T-helper 1 cell treated with Interleukin-12 subunit alpha and Interleukin-12 subunit beta and Interleukin-4 antibody, amounts not matched to agents 30 ng/mL and 1 ng/mL, for 36 hours (primary cell): ENCODE data around the gene NTHL1. TPM values are rescaled to one million over a fixed set of nuclear protein-coding genes. Genes with fewer than 3 reads are reported as not detected.

ENCODE experiments used
- intact Hi-C: fragments of 100-400 bp; cut with micrococcal nuclease; formaldehyde crosslinking; loops from one replicate; pipeline ENCODE4 v1.15.1; 2024
- total RNA-seq: library from RNA; stranded (reverse); gene quantifications from 2 replicates; pipeline ENCODE4 v1.2.3, GENCODE V29; 2022

The NTHL1 gene
- total RNA-seq, 1 donor from 2014 or later: 24.2 TPM

GRCh38 chr16:2031081-2031577, 16.5 kb downstream of the NTHL1 start:
- intact Hi-C loops: no loop called here

GRCh38 chr16:2030036-2030435, 17.6 kb downstream of the NTHL1 start:
- intact Hi-C loops: no loop called here

- intact Hi-C loops: loop anchor here (10.0 kb wide), 1 partner anchor 395 kb away; the partner anchor contains the start of gene CCNF
These were observed 18.3 kb downstream of the NTHL1 start for GRCh38 chr16:2029350-2029749.

GRCh38 chr16:2028620-2029220, 18.9 kb downstream of the NTHL1 start:
- intact Hi-C loops: loop anchor here (10.0 kb wide), 1 partner anchor 396 kb away; the partner anchor contains the start of gene CCNF

- intact Hi-C loops: loop anchor here (10.0 kb wide), 1 partner anchor 397 kb away; the partner anchor contains the start of gene CCNF
These were observed 19.5 kb downstream of the NTHL1 start for GRCh38 chr16:2028146-2028545.

- intact Hi-C loops: loop anchor here (10.0 kb wide), 1 partner anchor 397 kb away; the partner anchor contains the start of gene CCNF
These were observed 20.3 kb downstream of the NTHL1 start for GRCh38 chr16:2027024-2028010.

- intact Hi-C loops: loop anchor here (10.0 kb wide), 1 partner anchor 398 kb away; the partner anchor contains the start of gene CCNF
These were observed 21.1 kb downstream of the NTHL1 start, which contains the start of gene NHERF2 for GRCh38 chr16:2026461-2027023. Gene NHERF2, plus strand, starts transcription at chr16:2026902. Its CDS starts 104 bp downstream, at chr16:2027006.

GRCh38 chr16:2025878-2026460, 21.7 kb downstream of the NTHL1 start:
- intact Hi-C loops: loop anchor here (10.0 kb wide), 1 partner anchor 399 kb away; the partner anchor contains the start of gene CCNF

GRCh38 chr16:2025251-2025650, 22.4 kb downstream of the NTHL1 start:
- intact Hi-C loops: loop anchor here (10.0 kb wide), 1 partner anchor 400 kb away; the partner anchor contains the start of gene CCNF

- intact Hi-C loops: loop anchor here (5.0 to 10.0 kb wide), 2 partner anchors 228 to 401 kb away; partner anchors contain the start of genes CCNF and ECI1
These were observed 23.6 kb downstream of the NTHL1 start for GRCh38 chr16:2024032-2024420.

GRCh38 chr16:2023092-2024031, 24.3 kb downstream of the NTHL1 start:
- intact Hi-C loops: loop anchor here (1.0 to 10.0 kb wide), 8 partner anchors 14 to 401 kb away; partner anchors contain the start of genes CCNF, ECI1, NTHL1 and TRAF7

GRCh38 chr16:2022723-2023091, 24.9 kb downstream of the NTHL1 start:
- intact Hi-C loops: loop anchor here (1.0 to 10.0 kb wide), 8 partner anchors 13 to 402 kb away; partner anchors contain the start of genes CCNF, ECI1, NTHL1 and TRAF7

GRCh38 chr16:2019921-2020831, 27.5 kb downstream of the NTHL1 start:
- intact Hi-C loops: loop anchor here (5.0 to 10.0 kb wide), 2 partner anchors 232 to 405 kb away; partner anchors contain the start of genes CCNF and ECI1

- intact Hi-C loops: no loop called here
These were observed 28.1 kb downstream of the NTHL1 start, which contains the start of gene NPW for GRCh38 chr16:2019518-2019920. Gene NPW, plus strand, starts transcription at chr16:2019785.

- intact Hi-C loops: no loop called here
These were observed 31.2 kb downstream of the NTHL1 start for GRCh38 chr16:2016407-2016922.

- intact Hi-C loops: no loop called here
These were observed 31.8 kb downstream of the NTHL1 start for GRCh38 chr16:2015947-2016208.

- intact Hi-C loops: no loop called here
These were observed 32.3 kb downstream of the NTHL1 start for GRCh38 chr16:2015117-2015946.
